GM12864 (cell line): ENCODE results near the gene GMPS.

ENCODE experiments used
- DNase-seq: peaks from one replicate; pipeline ENCODE4 v3.0.0-alpha.2; 2011; ENCODE audit warnings: low read depth
- H3K4me3 ChIP-seq: 2 replicates; pipeline ENCODE4 v1.5.1; 2011; ENCODE audit warnings: mild to moderate bottlenecking, low read depth, low read length, control low read depth
- TF ChIP-seq, protein P1 (sequence below): IDR thresholded peaks from 2 replicates; pipeline ENCODE4 v1.5.1; 2011; ENCODE audit warnings: low read depth, mild to moderate bottlenecking, moderate library complexity, low read length, control low read depth, inconsistent platforms; ENCODE audit errors: missing control alignments

GMPS gene

DNA sequence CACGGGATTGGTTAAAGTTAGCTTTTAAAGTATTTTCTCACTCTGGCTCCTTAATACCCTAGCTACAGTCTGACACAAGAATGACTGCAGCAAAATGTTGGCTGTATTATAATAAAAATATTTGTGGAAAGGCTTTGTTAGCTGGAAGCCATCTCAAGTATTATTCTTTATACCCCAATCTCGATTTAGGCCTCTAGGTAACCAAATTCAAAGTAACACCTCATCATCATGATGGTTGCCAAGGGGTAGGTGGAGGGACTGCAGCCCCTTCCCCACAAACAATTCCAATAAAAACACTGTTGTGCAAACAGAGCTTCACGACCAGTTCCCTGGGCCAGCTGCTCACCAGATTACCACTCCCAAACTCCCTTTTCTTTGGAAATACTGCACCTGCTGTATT is 759 bp upstream of the GMPS start:
- TF ChIP-seq, protein P1, sequence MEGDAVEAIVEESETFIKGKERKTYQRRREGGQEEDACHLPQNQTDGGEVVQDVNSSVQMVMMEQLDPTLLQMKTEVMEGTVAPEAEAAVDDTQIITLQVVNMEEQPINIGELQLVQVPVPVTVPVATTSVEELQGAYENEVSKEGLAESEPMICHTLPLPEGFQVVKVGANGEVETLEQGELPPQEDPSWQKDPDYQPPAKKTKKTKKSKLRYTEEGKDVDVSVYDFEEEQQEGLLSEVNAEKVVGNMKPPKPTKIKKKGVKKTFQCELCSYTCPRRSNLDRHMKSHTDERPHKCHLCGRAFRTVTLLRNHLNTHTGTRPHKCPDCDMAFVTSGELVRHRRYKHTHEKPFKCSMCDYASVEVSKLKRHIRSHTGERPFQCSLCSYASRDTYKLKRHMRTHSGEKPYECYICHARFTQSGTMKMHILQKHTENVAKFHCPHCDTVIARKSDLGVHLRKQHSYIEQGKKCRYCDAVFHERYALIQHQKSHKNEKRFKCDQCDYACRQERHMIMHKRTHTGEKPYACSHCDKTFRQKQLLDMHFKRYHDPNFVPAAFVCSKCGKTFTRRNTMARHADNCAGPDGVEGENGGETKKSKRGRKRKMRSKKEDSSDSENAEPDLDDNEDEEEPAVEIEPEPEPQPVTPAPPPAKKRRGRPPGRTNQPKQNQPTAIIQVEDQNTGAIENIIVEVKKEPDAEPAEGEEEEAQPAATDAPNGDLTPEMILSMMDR: peak; percentile 22
- no peak for DNase-seq
- H3K4me3 ChIP-seq: peak overlapping the region; percentile 54

DNA sequence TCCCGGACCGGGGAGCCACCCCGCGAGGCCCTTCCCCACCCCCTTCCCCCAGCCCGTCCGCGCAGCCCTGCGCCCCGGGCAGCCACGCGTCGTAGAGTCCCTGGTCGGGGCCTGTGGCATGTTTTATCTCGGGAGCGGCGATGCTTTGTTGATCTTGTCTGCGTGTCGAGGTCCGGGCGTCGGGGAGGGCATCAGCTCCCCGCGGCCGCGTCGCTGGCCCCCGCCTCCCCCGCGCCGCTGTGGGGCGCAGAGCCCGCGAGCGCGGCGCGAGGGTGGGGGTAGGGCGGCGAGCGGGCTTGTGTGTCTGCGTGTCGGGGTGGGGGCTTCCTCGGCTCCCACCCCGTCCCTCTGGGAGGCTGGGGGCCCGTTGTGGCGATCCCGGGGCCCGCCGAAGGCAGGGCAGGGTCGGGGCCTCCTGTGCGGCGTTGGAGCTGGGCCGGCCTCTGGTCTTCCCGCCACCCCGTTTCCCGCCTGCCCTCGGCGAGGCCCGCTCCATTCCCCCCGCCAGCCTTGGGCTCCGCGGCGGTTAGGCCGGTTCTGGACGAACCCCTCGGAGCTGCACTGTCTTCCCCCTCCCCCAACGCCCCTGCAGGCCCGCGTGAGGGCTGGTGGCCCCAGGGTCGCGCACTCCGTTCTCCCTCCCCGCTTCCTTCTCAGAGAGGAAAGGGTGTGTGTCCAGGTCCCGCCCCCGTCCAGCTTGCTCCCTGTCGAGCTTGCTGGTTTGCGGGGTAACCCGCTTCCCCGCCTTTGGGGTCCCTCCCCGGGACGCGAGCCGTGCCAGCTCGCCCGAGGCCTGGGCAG is 695 bp downstream of the GMPS start:
- TF ChIP-seq, protein P1: no peak
- DNase-seq: no peak

DNA sequence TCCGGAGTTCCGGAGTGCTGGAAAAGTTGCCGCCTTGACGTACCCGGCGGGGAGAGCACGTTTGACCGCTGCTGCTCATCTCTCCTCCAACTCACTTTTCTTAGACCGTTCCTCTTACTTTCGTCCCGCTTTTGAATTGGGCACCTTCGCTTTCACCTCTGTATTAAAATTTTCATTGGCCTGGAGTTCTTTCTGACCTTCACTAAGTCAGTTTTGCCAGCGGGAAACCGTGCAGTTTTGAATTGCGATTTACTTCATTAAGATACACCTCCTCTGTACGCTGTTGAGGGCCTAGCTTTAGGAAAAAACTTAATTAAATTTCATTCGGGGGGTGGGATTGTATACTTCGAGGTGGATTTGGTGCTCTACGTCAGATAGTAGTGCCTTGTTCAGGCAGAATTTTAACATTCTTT is 1.3 kb downstream of the GMPS start:
- no peak for DNase-seq
- H3K4me3 ChIP-seq: peak overlapping the region; percentile 93
- TF ChIP-seq, protein P1: no peak

More for the DNA sequence above, 695 bp downstream of the GMPS start:
- H3K4me3 ChIP-seq: peak overlapping the region; percentile 93

DNA sequence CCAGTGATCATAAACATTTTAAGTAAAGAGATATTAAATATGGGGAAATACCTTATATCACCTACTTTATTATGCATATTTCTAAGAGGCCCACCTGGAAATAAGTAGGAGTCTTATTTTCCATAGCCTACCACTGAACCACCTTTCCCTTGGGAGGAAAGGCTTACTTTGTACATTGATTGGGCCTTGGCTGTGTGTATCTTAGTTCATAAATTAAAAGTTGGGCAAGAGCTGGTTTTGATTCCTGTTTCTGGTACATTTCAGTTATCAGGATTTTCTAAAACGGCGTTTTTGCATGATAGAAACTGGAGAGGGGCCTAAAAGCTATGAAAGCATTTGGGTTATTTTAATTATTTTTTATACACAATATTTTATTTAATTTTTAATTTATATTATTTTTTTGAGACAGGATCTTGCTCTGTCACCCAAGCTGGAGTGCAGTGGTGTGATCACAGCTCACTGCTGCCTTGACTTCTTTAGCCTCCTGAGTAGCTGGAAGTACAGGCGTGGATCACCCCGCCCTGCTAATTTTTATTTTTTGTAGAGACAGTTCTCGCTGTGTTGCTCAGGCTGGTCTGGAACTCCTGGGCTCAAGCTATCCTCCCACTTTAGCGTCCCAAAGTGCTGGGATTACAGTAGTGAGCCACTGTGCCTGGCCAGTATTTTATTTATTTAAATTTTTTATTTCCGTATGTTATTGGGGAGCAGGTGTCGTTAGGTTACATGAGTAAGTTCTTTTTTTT is 2.6 kb downstream of the GMPS start:
- DNase-seq: no peak
- TF ChIP-seq, protein P1: no peak
- H3K4me3 ChIP-seq: no peak overlapping the region; the same call in 1 of the 2 replicates

DNA sequence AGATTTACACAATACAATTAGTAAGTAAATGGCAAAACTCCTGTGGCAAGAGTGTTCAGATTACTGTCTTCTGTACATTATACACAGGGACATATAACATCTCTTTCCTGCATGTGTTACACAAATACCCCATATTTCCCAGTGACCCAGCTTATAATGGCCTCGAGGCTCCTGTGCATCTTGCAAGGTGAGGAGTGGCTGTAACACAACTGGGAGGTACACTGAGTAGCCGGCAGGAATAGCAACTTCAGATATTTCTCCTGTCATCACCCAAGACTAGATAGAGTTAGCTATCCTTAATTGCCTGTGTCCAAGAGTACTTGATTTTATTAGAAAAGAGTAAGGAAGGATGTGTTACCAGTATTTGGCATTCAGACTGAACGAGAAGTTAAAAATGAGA is 5.6 kb downstream of the GMPS start:
- TF ChIP-seq, protein P1: no peak
- H3K4me3 ChIP-seq: no peak overlapping the region
- DNase-seq: no peak

DNA sequence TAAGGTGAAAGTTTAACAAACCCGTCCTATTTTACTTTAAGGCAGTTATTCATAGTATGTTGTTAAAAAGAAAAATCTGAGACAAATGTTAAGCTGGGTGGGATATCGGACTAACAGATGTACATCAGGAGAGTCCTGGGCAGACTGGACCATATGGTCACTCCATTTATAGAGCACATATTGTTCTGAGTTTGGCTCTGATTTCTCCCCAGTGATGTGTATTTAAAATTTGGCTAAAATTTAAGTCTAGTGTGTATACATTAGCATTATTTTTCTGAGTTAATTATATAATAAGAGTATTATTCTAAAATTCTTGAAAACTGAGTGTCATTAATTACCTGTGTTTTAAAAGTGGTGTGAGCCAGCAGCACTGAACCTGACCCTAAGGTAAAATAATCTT is 6.1 kb downstream of the GMPS start:
- H3K4me3 ChIP-seq: no peak overlapping the region
- TF ChIP-seq, protein P1: no peak

DNA sequence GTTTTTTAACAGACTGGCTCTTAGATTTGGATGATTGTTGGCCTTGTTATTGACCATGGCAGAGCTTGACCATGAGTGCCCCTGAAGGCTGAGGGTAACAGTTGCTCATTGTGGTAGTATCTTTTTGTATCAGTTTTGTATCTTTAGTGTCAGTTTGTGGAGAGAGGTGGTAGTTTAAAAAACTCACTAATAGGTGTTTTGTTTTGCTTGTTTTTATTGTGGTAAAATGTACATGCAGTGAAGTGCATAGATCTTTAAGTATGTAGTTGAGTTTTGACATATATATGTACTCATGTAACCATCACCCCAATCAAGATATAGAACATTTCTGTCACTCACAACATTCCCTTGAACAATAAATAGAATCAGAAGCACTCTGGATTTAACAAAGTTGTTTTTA is 9.8 kb downstream of the GMPS start:
- TF ChIP-seq, protein P1: no peak
- no peak for DNase-seq

More for the DNA sequence above, 6.1 kb downstream of the GMPS start:
- no peak for DNase-seq

More for the DNA sequence above, 9.8 kb downstream of the GMPS start:
- no peak overlapping the region for H3K4me3 ChIP-seq
